Body of pancreas (tissue), 4 donors: ENCODE results near the gene GCNA.

Experiments used
- POLR2A ChIP-seq, 3 donors: fragments of 450-650 bp; IDR thresholded peaks; one replicate each; pipeline ENCODE4 v1.6.1; 2016; ENCODE audit warnings: antibody characterized with exemption in 3 of 3, mild to moderate bottlenecking in 2 of 3
- TF ChIP-seq, protein P1 (sequence below), 7 experiments: fragments of 450-650 bp in 4 of 7; fragments of 200-600 bp in 3 of 7; sonication (generic) in 3 of 7; IDR thresholded peaks; one replicate each; pipeline ENCODE4 v1.5.1; 2016 to 2019; ENCODE audit warnings: antibody characterized with exemption in 7 of 7

DNA sequence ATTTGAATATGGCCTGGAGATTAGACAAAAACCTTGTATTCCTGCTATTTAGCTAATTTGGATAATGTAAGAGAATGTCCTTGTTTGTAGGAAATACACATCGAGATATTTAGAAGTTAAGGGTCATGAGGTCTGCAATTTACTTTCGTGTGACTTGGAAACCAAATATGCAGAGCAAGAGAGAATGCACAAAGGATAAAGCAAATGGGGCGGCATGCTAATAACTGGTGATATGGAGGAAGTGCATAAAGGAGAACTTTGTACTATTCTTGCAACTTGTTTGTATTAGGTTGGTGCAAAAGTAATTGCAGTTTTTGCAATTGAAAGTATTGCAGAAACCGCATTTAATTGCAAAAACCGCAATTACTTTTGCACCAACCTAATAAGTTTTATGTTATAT lies 47.2 kb downstream of the GCNA start:
- TF ChIP-seq, protein P1, sequence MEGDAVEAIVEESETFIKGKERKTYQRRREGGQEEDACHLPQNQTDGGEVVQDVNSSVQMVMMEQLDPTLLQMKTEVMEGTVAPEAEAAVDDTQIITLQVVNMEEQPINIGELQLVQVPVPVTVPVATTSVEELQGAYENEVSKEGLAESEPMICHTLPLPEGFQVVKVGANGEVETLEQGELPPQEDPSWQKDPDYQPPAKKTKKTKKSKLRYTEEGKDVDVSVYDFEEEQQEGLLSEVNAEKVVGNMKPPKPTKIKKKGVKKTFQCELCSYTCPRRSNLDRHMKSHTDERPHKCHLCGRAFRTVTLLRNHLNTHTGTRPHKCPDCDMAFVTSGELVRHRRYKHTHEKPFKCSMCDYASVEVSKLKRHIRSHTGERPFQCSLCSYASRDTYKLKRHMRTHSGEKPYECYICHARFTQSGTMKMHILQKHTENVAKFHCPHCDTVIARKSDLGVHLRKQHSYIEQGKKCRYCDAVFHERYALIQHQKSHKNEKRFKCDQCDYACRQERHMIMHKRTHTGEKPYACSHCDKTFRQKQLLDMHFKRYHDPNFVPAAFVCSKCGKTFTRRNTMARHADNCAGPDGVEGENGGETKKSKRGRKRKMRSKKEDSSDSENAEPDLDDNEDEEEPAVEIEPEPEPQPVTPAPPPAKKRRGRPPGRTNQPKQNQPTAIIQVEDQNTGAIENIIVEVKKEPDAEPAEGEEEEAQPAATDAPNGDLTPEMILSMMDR (IDR thresholded peaks at IDR 0.05), result no peak
- no peak for TF ChIP-seq POLR2A (IDR thresholded peaks at IDR 0.05)
